ENCODE results near the gene LYRM4.
"Not testable (repeated sequence)": the region's sequence is repeated elsewhere in the genome, so short reads cannot be mapped to it uniquely, and the experiment has no call there.

Gene LYRM4

GRCh38 chr6:5121956-5122355 is 138.8 kb downstream of the LYRM4 start:
- DNase-seq (ENCODE audit: low read depth) = peak; percentile 12

- no peak for DNase-seq (ENCODE audit: low read depth)
Measured at GRCh38 chr6:5121479-5121878, 139.3 kb downstream of the LYRM4 start.

DNA sequence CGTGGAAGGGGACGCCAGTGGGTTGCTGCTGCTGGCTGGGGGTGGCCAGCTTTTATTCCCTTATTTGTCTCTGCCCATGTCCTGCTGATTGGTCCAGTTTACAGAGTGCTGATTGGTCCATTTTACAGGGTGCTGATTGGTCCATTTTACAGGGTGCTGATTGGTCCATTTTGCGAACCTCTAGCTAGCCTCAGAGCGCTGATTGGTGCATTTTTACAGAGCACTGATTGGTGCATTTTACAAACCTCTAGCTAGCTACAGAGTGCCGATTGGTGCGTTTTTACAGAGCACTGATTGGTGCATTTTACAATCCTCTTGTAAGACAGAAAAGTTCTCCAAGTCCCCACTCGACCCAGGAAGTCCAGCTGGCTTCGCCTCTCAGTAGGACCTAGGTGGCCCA is 140.2 kb downstream of the LYRM4 start:
- not testable (repeated sequence) for DNase-seq (ENCODE audit: low read depth)

GRCh38 chr6:5120011-5120410 is 140.7 kb downstream of the LYRM4 start:
- no peak for DNase-seq (ENCODE audit: low read depth)

DNA sequence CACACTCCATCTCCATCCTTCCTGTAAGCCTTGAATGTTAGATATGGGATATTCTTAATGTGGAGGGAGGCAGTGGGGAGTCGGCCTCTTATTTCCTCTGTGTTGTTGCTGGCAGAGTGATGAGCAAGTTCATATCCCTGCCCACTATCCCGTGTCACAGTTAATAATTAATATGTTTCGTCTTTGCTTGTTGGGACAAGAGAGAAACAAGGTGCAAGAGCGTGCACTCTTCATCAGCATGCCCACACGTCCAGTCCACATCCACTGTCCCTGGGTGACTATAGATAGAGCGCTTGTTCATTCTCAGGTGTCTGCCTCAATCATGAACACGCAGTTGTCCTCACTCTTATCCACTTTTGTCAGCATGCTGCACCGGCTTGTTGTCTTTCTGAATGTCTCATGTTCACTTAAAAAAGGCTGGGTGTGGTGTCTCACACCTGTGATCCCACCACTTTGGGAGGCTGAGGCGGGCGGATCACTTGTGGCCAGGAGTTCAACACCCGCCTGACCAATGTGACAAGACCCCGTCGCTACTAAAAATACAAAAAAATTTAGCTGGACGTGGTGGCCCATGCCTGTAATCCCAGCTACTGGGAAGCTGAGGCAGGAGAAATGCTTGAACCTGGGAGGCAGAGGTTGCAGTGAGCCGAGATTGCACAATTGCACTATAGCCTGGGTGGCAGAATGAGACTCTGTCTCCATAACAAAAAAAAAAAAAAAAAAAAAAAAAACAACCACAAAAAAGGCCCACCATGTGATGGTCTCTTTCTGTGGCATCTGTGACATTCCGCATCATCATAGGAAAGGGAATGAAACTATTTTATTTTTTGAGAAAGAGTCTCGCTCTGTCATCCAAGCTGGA is 141.4 kb downstream of the LYRM4 start:
- no peak for DNase-seq (ENCODE audit: low read depth)

DNA sequence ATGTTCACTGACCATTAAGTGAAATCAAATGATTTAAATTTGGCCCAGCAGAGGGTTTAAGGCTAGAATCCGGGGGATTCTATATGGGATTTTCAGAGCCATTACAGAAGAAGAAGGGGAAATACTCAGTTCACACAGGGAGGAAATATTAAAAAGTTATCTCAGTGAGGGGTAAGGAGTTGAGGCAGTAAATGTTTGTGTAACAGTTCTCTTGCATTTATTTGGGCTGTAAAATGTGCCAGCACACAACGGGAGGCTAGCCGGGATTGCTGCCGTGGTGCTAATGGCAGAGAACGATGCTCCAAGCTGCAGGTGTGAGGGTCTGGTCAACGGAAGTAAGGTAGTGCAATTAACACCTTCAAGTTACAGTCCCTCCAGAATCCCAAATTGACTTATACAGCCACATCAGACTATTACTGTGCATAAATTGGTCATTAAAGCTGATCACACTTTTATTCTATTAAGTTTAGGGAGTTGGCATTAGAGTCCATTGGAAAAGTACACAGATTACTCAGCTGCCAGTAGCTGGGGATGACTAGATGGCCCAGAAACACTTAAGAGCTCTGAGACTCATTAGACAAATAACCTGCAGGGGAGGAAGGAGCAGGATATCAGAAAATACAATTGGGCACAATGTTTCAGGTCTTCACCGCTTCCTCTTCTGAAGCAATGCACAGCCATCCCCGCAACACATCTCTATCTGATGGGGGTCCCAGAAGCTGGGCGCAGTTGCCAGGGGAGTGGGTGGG is 144.3 kb downstream of the LYRM4 start:
- DNase-seq (ENCODE audit: low read depth) = no peak

- DNase-seq (ENCODE audit: low read depth) = peak; percentile 62
Measured at GRCh38 chr6:5115168-5115567, 145.6 kb downstream of the LYRM4 start.

DNA sequence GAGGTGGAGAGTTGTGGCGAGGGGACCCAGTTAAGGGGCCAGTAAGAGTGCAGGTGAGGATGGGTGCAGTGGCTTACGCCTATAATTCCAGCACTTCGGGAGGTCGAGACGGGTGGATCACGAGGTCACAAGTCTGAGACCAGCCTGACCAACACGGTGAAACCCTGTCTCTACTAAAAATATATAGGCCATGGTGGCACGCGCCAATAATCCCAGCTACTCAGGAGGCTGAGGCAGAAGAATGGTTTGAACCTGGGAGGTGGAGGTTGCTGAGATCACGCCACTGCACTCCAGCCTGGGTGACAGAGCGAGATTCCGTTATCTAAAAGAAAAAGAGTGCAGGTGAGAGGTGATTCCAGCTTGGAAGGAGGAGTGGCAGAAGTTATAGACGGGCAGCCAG is 147.7 kb downstream of the LYRM4 start:
- DNase-seq (ENCODE audit: low read depth) = no peak

GRCh38 chr6:5112066-5112799 is 148.5 kb downstream of the LYRM4 start:
- peak; percentile 96 for DNase-seq (ENCODE audit: low read depth)

GRCh38 chr6:5111626-5112025 is 149.1 kb downstream of the LYRM4 start:
- no peak for DNase-seq (ENCODE audit: low read depth)

GRCh38 chr6:5110246-5110645 is 150.5 kb downstream of the LYRM4 start:
- no peak for DNase-seq (ENCODE audit: low read depth)

- no peak for DNase-seq (ENCODE audit: low read depth)
Measured at GRCh38 chr6:5109436-5109835, 151.3 kb downstream of the LYRM4 start.

- no peak for DNase-seq (ENCODE audit: low read depth)
Measured at GRCh38 chr6:5108536-5109150, 152.1 kb downstream of the LYRM4 start.

DNA sequence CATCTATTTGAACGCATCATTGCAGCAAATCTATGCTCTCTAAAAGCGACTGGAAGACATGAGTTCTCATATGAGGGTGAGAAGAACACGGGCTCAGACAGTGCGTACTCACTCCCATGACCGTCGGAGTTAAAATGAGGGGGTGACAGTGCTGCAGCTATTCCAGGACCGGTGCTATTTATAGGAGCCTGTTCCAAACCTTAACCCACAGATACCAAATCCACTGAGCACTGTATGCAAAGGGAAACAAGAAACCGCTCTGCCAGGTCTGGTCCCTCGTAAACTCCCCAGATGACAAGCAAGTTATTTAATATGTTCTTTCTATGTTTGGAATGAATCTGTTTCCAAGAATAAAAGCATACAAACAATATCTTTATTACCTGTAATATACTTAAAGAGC is 152.7 kb downstream of the LYRM4 start:
- DNase-seq (ENCODE audit: low read depth) = no peak

DNA sequence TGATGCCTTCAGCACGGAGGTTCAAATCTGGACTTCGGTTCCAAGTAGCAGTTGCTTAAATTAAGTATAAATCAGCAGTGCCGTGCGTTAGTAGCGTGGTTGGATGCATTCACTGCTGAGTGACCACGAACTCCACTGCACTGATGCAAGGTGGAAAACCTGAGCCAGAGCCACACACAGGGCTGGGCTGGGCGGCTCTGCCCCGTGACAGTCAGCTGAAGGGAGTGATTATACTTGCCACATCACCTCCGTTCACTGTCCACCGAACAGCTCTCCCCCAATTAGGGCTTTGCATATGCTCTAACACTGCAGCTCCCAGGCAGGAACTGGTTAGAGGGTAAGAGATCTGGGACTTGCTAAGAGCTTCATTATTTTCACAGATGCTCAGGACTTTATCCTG is 153.4 kb downstream of the LYRM4 start:
- no peak for DNase-seq (ENCODE audit: low read depth)

GRCh38 chr6:5105146-5105545 is 155.6 kb downstream of the LYRM4 start:
- no peak for DNase-seq (ENCODE audit: low read depth)

DNA sequence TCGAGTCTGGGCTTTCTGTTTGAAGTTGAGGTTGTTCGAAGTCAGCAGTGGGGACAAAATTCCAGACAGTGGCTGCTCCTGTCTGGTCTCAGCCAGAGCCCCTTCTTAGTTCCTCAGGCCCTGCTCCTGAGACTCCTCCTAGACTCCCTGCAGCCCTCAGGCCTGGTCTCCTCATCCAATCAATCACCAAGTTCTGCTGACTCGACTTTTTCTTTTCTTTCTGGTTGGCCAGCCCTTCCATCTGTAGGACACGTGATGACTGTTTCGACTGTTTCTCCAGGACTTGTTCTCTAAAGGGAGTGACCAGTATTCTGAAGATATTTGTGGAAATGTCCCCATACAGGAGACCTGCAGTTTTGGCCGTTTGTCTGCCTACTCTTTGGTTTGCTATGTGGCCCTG is 156.1 kb downstream of the LYRM4 start:
- DNase-seq (ENCODE audit: low read depth) = no peak

DNA sequence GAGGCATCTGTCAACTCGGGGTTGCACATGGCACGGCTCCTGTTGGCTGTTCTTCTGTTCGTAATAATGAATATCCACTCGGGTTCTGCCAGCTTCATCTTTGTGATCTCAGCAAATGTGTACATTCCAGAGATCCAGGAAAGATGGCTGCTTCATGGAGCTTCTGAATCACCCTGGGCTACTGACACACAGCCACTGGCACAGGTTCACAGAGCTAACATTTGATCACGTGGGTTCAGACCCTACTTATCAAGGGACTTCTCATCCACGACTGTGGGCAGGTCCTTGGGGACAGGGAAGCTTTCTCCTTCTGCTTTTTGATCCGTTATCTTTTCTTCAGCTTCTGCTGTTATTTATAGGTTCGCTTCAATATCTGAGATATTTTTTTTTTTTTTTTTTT is 157.5 kb downstream of the LYRM4 start:
- DNase-seq (ENCODE audit: low read depth) = no peak

DNA sequence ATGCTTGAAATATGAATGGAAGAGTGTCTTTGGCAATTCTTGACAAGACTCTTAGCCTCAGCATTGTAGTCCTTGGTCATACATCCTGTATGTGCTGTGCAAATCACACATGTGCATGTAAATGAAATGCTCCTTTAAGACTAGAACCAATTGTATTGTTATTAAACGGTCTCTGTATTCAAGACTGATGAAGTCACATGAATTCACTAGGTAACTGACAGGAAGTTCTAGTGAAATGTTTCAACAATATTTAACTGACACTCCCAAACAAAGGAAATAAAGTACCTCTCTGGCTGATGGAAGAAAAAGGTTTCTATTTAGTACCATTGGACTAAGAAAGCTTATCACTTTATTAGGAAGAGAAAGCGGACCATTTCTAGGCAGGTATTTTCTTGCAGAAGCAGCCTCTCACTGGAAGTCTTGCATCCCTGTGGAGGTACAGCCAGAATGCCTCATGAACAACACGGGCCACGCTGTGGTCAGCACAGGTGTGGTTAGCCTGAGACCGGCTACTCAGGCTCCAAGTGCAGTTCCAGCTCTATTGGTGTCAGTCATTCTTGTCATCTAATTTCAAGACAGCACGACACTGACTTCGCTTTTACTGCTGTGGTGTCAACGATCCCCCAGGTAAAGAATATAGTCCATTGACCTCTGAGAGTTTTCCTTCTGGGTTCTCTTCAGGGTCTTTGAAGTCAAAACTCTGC is 158.3 kb downstream of the LYRM4 start:
- no peak for DNase-seq (ENCODE audit: low read depth)

DNA sequence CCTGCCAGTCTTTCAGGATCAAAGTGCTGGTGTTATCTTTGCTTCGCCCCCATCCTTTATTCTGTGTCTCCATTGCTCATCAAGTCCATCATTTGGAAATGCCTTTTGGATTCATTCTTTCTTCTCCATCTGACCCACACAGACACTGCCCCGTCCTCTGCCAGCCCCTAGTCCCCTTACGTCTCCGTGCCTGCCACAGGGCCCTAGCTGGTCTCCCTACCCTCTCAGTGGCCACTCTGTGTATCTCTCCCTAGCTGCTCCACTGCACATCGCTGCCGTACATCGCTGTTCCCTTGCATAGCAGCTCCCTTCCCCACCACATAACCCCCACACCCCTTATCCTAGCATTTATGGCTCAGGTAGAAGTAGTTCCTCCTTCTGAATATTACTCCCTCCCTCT is 159.9 kb downstream of the LYRM4 start:
- DNase-seq (ENCODE audit: low read depth) = no peak

GRCh38 chr6:5099537-5099936 is 161.2 kb downstream of the LYRM4 start:
- DNase-seq (ENCODE audit: low read depth) = no peak

Measured in amniotic epithelial cell (primary cell).